Suppressor macrophage (primary cell): Measurements from ENCODE around the gene MYPOP.

Experiments used
- DNase-seq, 4 experiments: peaks; one replicate each; pipeline ENCODE4 v3.0.0-alpha.2; 2020 to 2022
- total RNA-seq, 17 experiments: gene quantifications; one replicate each; lab custom pipeline; 2026; ENCODE audit warnings: mixed read lengths in 6 of 17, inconsistent platforms in 3 of 17; lab: John Stamatoyannopoulos, UW

The MYPOP gene, protein sequence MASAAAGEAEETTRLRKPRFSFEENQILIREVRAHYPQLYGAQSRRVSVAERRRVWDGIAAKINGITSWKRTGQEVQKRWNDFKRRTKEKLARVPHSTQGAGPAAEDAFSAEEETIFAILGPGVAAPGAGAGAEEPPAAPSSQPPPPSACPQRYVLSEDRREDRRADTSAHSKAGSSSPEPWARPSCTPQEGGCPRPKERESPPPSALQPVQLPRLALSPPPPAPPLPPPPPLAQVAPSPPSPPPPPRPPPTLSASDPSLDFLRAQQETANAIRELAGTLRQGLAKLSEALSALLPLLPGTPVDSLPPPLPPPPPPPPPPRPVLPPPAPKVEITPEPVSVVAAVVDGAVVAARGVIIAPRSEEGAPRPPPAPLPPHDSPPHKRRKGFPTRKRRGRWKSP
- 0.88 to 4.4 (median 1.7) reads per million in 17 experiments for total RNA-seq

DNA sequence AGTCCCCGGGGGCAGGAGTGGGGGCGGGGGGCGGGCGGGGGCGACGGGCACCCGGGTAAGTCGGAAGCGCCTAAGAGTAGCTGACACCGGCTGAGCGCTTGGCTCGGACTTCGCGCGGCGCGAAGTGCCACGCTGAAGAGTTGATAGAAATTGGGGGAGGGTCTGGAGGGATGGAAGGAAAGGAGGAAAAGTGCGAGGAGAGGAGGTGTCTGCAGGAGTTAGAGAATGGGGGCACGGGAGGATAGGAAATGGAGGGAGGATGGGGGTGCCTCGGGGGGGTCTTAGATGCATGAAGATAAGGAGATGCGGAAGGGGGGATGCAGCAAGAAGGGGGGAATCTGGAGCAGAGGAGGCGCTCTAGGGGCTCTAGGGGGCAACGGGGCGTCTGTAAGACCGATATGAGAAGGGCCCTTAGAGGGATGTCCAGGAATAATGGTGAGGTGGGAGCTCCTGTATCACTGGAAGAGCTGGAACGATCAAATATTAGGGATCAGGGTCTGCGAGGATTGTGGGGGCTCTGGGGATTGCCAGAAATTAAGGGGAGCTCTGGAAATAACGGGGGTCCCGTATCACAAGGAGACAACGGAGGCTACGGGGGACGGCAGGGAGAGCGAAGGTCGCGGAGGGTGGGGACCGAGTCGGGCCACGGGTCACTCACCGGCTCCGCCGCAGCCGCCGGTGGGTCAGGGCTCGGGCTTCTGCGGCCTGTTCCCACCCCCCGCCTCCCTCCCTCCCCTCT is at the start of gene MYPOP:
Gene MYPOP (minus strand): TSS at position 702 of the 739 bp plus-strand sequence. CDS start 840 bp downstream, outside the sequence.
- peak in 2 of 4 experiments; percentile 13 to 18 for DNase-seq

DNA sequence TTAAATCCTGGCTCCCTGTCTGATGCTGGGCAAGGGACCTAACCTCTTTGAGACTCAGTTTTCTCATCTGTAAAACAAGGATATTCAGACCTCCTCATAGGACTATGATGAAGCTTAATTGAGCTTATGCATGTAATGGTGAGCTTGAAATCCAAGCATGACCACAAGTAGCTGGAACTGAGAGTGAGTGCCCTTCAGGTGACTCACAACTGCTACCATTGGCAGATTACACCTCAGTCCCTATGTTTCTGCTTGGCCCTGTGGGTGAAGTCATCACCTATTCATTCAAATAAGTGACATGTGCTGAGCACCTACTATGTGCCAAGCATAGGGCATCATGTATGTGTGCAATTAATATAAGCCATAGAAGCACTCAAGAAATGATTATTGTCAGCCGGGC is 45.5 kb upstream of the MYPOP start:
- DNase-seq: no peak

DNA sequence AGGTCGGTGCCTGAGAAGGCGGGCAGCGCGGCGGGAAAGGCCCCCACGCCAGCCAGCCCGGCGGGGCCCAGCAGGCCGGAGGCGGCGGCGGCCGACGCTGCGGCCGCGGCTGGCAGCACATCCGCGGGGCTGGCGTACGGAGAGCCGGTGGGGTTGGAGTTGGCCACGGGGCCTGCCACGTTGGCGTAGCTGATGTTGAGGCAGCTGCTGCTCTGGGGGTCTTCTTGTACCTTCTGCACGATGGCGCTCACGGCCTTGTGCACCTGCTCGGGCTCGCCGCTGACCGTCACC is 38.0 kb upstream of the MYPOP start:
- no peak for DNase-seq

- DNase-seq: no peak
Measured at GRCh38 chr19:45939792-45940514, 37.5 kb upstream of the MYPOP start.

DNA sequence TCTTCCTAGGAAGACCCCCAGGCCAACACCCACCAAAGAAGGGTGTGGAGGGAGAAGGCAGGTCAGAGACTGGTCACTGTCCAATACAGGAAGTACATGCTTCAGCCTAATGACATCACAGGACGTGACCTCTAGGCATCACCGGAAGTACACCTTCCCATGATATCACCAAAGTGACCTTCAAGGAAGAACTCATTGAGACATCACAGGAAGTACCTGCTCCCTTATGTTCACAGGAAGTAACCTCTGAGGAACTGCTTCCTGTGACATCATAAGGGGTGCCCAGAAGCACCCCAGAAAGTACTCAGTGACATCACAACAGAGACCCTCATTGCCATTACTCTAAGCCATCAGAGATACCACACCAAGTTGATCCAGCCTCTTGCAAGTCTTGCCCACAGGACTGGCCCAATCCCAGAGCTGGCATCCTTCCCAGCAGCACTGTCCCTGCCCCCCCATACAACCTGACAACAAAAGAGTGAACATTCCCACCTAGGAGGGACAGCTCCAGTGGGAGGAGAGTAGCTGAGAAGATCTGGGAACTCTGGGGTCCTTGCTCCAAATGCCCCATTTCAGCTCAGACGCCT is 36.4 kb upstream of the MYPOP start:
- no peak for DNase-seq

- no peak for DNase-seq
Measured at GRCh38 chr19:45935267-45935666, 32.9 kb upstream of the MYPOP start.

DNA sequence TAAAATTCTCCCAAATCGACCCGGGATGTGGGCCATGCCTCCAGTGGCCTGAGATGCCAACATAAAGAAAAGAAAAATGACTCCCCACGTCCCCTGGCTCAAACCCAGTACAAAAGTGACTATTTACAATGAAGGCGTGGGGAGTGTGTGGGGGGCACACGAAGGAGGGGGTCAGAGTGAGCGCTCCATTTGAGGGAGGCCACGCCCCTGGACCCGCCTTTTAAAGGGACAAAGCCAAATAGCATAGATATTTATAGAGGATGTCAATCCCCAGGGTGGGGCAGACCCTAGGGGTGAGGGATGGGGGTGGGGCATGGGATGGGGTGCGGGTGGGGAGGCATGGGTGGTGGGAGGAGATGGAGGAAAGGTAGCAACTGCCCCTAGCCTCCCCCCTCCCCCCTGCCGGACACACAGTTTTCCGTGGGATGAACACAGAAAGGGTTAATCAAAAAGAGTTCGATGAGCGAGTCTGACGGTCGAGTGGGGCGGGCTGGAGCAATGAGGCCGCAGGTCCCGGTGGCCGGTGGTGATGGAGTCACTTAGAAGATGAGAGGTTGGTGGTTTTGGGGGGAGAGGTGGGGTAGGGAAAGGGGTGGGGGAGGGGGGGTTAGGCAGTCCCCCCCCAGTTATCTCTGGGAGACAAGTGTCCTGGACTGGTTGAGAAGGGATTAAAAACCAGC is 32.3 kb upstream of the MYPOP start:
- no peak for DNase-seq

- DNase-seq: no peak
Measured at GRCh38 chr19:45933759-45934158, 31.3 kb upstream of the MYPOP start.

- DNase-seq: no peak
Measured at GRCh38 chr19:45931055-45931454, 28.6 kb upstream of the MYPOP start.

DNA sequence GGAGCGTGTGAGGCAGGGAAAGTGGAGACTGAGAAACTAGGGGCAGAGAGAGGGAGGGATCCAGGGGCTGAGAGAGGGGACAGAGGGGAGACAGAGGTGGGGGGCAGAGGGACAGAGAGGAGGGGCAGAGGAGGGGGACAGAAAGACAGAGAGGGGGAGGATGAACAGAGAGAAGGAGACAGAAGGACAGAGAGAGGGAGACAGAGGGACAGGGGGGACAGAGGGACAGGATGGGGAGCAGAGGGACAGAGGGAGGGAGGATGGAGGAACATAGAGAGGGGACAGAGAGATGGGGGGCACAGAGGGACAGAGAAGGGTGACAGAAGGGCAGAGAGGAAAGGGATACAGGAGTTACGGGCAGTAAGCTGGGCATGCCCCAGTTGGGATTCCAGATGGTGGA is 26.8 kb upstream of the MYPOP start:
- DNase-seq: no peak

DNA sequence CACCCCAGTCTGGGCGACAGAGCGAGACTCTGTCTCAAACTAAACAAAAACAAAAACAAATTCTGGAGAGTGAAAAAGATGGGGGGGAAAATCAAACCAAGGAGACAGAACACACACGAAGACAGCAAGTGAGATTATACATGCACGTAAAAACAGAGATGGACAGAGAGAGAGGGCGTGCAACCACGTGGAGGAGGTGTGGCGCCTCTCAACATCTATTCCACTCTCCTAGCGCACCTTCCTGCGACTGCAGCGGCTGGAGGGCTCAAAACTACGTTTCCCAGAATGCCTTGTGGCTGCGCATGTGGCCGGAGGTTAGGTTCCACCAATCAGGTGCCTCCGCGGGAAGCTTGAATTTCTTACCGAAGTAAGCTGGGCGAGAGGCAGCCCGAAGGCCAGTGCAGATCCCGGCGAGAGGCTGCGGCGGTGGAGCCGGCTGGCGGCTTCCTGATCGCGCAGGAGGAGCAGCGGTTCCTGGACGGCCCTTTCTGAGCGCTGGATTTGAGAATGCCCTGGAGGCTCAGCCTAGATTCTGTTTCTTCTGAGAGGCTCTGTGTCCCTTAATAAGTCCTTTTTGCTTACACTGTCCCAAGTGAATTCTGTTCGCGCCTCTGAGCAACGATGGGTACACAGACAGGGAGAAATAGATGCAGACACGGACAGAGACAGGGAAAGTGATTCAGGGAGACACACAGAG is 25.3 kb upstream of the MYPOP start:
- peak; percentile 92 to 95 (median 93) for DNase-seq

DNA sequence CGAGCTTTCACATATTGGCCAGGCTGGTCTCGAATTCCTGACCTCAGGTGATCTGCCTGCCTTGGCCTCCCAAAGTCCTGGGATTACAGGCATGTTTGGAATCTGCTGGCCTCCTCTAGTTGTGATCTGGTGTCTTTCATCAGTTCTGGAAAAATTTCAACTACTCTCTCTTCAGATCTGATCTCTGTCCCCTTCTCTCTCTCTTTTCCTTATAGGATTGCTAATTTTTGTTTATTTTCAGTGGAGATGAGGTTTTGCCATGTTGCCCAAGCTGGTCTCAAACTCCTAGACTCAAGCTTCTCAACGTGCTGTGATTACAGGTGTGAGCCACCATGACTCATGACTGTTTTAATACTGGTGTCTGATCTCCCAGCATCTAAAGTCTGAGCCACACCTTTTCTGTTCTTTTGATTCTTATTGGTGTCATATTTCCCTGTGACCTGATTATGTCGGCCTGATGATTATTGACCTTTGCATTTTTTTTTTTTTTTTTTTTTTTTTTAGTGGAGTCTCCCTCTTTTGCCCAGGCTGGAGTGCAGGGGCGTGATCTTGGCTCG is 22.6 kb upstream of the MYPOP start:
- DNase-seq: no peak

DNA sequence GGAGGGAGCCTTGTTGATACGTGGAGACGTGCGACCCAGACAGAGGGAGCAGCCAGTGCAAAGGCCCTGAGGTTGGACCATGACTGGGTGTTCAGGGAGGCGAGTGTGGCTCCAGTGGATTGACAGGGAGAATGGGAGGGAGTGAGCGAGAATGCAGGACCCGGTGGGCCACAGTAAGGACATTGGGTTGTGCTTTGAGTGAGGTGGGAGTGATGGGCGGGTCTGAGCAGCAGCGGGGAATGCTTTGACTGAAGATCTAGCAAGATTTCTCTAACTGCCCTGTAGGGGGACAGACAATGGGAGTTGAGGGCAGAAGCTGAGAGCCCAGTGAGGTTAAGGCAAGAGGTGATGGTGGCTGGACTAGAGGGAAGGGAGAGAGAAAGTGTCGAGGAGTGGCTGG is 19.9 kb upstream of the MYPOP start:
- DNase-seq: peak in 2 of 4 experiments; percentile 11 to 22

DNA sequence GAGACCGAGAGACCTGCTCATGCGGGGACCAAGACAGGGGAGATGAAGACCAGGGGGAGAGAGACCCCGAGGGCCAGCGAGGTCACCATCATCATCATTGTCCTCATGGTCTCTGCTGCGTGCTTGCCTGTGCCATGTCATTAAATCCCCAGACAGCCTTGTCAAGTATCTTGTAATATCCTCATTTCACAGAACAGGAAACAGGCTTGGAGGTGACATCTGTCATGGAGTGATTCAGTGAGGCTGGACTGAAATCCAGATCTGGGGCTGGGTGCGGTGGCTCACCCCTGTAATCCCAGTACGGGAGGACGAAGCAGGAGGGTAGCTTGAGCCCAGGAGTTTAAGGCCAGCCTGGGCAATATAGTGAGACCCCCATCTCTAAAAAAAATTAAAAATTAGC is 18.0 kb upstream of the MYPOP start:
- DNase-seq: no peak

- DNase-seq: no peak
Measured at GRCh38 chr19:45919678-45920077, 17.3 kb upstream of the MYPOP start.

DNA sequence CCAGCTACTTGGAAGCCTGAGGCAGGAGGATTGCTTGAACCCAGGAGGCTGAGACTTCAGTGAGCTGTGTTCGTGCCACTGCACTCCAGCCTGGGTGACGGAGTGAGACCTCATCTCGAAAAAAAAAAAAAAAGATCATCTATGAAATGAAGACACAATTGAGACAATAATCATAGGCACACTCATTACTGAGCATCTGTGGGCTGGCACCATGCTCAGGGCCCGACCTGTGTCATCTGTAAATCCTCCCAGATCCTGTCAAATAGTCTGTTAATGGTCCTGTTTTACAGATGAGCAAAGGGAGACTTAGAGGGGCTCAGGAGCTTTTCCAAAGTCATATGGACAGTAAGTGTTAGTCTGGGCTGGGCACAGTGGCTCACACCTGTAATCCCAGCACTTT is 16.3 kb upstream of the MYPOP start:
- no peak for DNase-seq

GRCh38 chr19:45917421-45918091 is 15.1 kb upstream of the MYPOP start:
- no peak for DNase-seq

DNA sequence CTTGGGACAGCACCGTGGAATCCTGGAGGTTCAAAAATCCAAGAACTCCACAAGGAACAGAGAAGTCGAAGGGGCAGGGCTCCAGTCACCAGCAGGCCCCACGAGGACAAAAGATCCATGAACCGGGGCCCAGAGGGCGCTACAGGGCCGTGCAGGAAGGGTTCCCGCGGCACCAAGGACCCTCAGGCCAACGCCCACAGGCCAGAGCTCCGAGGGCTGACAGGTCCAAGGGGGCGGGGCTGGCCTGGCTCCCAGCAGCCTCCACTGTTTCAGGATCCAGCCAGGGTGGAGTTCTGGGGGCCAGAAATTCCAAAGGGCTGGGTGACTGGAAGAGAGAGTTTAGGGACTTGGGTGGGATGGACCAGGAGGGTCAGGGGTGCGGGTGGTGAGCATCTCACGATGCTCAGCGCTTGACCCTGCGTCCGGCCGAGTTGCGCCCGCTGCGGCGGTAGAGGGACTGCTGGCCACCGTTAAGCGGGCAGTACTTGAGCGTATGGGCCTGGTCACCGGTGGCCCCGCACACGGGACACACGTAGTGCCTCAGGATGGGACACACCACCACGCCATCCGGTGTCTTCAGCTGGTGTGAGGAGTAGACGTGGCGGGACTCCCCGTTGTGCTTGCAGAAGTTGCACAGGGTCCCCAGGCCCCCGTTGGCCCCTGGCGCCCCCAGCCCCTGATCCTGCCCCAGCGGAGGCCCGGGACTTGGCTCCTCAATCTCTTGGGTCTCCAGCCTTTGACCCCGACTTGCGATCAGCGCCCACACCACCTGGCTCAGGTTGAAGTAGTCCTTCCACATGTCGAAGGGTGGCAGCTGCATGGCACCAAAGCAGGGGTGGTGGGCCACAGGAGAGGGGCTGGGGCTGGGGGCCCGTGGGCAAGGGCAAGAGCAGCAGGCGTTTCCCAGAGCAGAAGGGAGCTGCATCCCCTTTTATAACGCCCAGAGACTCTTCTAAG is 11.7 kb upstream of the MYPOP start, which contains the start of gene NANOS2:
Gene NANOS2 (minus strand): TSS at position 905 of the 957 bp plus-strand sequence. CDS start 85 bp downstream, at position 820.
- peak in 1 of 4 experiments; percentile 14 for DNase-seq

GRCh38 chr19:45911291-45911690 is 8.9 kb upstream of the MYPOP start:
- no peak for DNase-seq
